GM19043 (cell line): ENCODE results near the gene SYPL1.

ENCODE experiments used
- ATAC-seq: cut with Tn5 transposase; IDR thresholded peaks from one replicate; pipeline ENCODE4 v1.9.1; 2021; ENCODE audit warnings: low read depth; ENCODE audit not compliant: unreplicated experiment

The SYPL1 gene

GRCh38 chr7:106068986-106069385 is 43.1 kb downstream of the SYPL1 start:
- ATAC-seq = no peak

GRCh38 chr7:106068538-106068961 is 43.6 kb downstream of the SYPL1 start:
- ATAC-seq = no peak

GRCh38 chr7:106067678-106068077 is 44.4 kb downstream of the SYPL1 start:
- ATAC-seq = no peak

GRCh38 chr7:106065575-106066500 is 46.3 kb downstream of the SYPL1 start:
- ATAC-seq = no peak

- ATAC-seq = no peak
Observed at GRCh38 chr7:106064771-106065574, 47.1 kb downstream of the SYPL1 start.

- no peak for ATAC-seq
Observed at GRCh38 chr7:106064316-106064715, 47.8 kb downstream of the SYPL1 start.

GRCh38 chr7:106063692-106064091 is 48.4 kb downstream of the SYPL1 start:
- no peak for ATAC-seq

- ATAC-seq = no peak
Observed at GRCh38 chr7:106063024-106063423, 49.1 kb downstream of the SYPL1 start.

- no peak for ATAC-seq
Observed at GRCh38 chr7:106062521-106062931, 49.6 kb downstream of the SYPL1 start.

GRCh38 chr7:106062006-106062405 is 50.1 kb downstream of the SYPL1 start:
- ATAC-seq = no peak

GRCh38 chr7:106061301-106061979 is 50.7 kb downstream of the SYPL1 start:
- ATAC-seq = no peak

GRCh38 chr7:106060394-106060920 is 51.7 kb downstream of the SYPL1 start:
- ATAC-seq = no peak

- no peak for ATAC-seq
Observed at GRCh38 chr7:106059556-106059955, 52.6 kb downstream of the SYPL1 start.

- ATAC-seq = no peak
Observed at GRCh38 chr7:106058928-106059324, 53.2 kb downstream of the SYPL1 start.

- peak; percentile 59 for ATAC-seq
Observed at GRCh38 chr7:106057962-106058927, 53.9 kb downstream of the SYPL1 start.

GRCh38 chr7:106057204-106057961 is 54.7 kb downstream of the SYPL1 start:
- ATAC-seq = no peak

- peak; percentile 40 for ATAC-seq
Observed at GRCh38 chr7:106056513-106057203, 55.5 kb downstream of the SYPL1 start.

- ATAC-seq = no peak
Observed at GRCh38 chr7:106054971-106055532, 57.1 kb downstream of the SYPL1 start.
